Measurements from ENCODE around the gene SLAMF6.

GRCh38 chr1:160548183-160548582 is 25.1 kb upstream of the SLAMF6 start:
- TF ChIP-seq, protein P1, sequence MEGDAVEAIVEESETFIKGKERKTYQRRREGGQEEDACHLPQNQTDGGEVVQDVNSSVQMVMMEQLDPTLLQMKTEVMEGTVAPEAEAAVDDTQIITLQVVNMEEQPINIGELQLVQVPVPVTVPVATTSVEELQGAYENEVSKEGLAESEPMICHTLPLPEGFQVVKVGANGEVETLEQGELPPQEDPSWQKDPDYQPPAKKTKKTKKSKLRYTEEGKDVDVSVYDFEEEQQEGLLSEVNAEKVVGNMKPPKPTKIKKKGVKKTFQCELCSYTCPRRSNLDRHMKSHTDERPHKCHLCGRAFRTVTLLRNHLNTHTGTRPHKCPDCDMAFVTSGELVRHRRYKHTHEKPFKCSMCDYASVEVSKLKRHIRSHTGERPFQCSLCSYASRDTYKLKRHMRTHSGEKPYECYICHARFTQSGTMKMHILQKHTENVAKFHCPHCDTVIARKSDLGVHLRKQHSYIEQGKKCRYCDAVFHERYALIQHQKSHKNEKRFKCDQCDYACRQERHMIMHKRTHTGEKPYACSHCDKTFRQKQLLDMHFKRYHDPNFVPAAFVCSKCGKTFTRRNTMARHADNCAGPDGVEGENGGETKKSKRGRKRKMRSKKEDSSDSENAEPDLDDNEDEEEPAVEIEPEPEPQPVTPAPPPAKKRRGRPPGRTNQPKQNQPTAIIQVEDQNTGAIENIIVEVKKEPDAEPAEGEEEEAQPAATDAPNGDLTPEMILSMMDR (IDR thresholded peaks at IDR 0.05; ENCODE audit: insufficient read depth, low read length, poor library complexity, severe bottlenecking) = no peak
- TF ChIP-seq EZH2phosphoT487 (conservative IDR thresholded peaks at IDR 0.05; ENCODE audit: low read length) = no peak
